ENCODE data around the gene TGFBR2.

TGFBR2 gene

DNA sequence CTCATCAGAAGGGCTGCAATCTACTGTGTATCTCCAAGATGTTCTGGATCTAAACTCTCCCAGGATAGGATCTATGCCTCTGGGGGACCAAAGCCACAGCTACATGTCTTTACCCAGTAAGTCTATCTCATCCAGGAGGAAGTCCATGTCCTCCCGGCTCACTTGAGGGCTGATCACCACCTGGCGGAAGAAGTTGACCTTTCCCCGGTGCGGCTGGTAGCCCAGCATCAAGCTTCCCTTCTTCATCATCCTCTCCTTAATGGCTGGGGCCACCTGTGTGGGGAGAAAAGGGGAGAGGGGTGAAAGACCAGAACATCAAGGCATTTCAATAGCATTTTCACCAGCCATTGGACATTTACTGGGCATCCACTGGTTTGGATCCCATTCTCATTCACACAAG is 121.7 kb downstream of the TGFBR2 start:
- DNase-seq, result no peak

DNA sequence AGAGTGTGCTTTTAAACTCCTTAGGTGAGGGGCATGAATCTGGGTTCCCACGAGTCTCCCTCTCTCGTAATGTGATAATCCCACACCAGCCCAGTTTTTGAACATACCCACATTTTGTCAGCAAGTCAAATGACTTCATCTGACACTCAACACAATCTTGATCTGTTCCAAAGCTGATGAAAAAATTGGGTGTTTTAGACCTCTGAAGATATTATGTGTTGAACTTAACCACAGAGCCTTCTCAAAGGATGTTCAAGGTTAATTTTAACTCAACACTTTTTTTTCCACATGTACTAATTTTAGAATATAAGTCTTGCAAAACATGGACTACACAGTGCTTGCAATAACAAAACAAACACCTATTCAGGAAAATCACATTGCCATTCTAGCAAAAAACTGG is 123.1 kb downstream of the TGFBR2 start:
- no peak for DNase-seq

DNA sequence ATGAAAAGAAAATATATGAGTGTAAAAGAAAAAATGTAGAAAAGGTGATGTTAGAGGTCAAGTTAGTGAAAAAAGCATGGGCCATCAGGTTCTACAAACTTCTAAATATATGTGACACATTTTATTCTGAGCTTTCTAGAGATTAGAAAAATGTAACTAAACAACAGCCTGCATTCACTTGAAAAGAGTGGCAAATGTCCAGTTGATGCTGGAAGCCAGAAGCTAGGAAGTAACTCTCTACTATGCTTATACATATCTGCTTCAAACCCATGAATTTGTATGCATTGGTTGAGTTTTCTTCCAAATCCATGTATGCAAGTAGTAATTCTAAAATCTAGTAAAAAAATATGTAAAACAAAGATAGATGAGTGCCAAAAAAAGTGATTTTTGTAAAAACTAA is 123.5 kb downstream of the TGFBR2 start:
- DNase-seq, result no peak

DNA sequence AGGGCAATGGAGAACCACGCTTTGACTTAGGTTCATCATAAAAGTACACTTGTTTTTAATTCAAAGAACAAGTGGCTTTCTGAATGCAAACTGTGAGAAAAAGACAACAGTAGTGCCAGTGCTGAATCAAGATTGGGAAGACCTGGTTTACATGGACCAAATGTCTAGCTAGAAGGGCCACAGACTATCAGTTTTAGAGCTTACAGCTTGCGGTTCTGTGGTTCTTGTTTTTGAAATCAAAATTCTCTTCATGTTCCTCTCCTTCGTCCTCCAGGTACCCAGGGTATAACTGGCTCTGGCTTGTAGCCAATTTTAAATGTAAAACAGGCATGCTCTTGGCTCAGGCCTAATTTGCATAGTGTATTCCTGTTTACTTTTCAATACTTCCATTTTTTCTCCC is 124.6 kb downstream of the TGFBR2 start:
- no peak for DNase-seq

DNA sequence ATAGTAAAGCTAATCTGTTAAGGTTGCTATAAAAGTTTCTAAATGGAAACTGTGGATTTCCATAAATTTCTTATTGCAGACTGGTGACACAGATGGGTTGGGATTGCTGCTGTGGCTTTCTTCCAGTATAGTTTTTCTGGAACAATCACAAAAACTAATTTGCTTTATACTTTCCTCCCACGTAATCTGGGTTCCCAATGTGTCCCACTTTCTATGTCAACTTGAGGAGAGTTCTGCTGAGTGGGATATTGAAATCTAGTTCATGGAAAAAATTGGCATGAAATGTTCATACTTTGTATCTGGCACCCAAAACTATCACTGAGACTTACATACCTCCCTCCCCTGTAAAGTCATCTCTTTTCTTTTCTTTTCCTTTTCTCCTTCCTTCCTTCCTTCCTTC is 126.8 kb downstream of the TGFBR2 start:
- DNase-seq, result no peak

DNA sequence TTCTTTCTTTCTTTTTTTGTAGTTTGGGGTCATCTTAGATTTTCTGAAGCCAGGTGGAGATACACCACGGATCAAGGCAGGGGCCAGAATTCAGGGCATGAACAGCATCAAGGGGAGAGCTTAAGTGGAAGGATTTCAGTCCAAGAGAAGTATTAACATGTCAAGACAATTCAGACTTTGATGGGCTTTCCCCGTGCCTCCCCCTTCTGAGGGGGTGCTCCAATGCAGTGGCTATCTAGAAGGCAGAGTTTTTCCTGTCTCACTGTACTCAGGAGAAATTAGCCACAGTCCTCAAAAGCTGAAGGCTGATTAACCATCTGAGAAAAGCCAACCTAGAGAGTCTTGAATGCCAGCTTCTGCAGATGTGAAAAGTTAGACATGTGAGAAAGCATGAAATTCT is 127.3 kb downstream of the TGFBR2 start:
- DNase-seq, result no peak

DNA sequence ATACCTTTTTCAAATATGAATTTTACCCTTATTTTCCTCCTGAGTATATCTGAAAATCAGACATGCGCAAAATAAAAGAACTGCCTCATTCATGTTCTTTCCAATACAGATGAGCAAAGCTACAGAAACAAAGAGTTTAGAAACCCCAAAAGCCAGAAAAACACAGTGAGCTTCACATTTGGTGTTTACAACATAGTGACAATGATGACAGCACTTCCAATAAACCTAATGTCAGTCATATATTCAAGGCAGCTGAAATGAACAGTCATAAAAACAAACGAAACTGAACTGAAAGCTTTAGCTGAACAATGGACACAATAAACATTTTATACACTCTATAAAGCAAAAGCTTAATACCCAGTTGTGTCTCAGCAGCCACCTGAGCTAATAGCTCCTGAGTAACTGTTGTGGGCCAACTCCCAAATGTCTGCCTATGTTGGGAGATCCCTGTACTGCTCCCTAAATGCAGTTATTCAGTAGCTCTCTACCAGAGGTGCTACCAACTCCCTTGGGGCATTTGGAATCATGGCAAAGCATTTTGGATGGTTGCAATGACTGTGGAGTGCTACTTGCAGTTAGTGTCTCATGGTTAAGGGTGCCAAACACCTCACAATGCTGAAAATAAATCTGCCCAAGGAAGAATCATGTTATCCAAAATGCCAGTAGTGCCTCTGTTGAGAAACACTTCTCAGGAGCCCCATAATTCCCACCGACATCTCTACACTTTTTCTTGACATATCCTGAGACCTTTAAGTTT is 131.5 kb downstream of the TGFBR2 start:
- DNase-seq, result no peak

DNA sequence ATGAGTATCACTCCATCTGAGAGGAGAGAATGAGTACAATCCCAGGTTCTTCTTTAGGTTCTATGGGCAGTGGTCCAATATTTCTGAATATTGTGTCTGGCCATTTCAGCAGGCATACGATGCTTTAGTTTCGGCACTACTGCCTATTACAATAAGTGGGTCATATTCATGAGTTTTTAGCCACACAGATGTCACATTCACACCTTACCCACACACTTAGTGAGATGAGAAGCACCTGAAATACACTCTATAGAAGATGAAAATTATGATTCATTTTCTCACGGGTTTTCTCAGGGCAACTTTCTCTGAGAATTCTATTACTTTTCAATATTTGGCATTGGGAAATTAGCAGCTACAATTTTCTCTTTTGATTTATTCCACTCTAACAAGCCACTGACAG is 132.2 kb downstream of the TGFBR2 start:
- DNase-seq, result no peak

DNA sequence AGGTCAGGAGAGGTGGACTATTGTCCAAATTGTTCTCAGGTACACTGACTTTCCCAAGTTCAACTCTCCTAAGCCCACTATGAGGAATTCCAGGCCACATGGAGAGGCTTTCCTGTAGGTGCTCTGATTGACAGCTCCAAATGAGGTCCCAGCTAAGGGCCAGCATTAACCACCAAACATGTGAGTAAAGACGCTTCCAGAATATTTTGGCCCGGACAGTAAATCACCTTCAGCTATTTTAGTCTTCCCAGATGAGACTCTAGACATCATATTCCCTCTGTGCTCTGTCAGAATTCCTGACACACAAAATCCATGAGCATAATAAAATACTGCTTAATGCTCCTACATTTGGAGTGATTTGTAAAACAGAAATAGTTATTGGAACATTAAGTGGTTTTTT is 135.5 kb downstream of the TGFBR2 start:
- no peak for DNase-seq

DNA sequence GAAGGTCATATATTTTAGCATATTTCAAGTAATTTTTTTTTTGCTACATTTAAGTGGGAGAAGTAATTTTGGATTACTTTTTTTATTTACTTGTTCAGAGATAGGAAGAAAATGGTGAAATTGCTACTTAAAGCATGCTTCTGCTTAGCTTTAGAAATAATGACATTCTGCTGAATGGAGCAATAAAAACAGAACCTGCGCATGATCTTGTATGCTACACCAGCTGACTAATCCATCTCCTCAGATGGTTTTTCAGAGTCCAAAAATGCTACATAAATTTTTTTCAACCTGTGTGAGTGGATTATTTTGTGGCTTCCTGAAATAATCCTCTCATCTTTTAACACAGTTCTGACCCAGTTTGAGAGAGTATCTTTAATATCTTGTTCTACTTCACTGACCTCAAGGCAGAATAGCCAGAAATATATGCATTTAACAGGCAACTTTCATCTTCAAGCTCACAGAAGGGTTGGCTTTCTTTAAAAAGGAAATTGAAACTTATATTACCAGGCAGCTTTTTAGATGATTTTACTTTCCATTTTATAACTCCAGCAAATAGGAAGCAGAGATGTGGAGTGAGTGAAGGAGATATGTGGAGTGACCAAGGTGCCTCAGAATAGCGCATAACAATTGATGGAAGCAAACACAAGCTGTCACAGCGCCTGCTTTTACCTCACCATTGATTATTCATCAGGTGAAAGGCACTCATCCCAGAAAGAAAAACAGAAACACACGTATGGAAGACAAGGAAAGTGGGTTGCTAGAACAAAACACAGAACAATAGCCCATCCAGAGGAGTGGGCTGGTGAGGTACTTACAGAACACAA is 136.6 kb downstream of the TGFBR2 start:
- no peak for DNase-seq

All from NCI-H446 (cell line).